HPDE6-E6E7 (cell line): ENCODE results near the gene CRIM1.

Experiments used
- DNase-seq: peaks from one replicate; pipeline ENCODE4 v3.0.0; 2011; ENCODE audit warnings: missing footprints; ENCODE audit errors: extremely low spot score

The CRIM1 gene

GRCh38 chr2:36455788-36456187 is 100.2 kb downstream of the CRIM1 start:
- DNase-seq = no peak

GRCh38 chr2:36456227-36457175 is 100.9 kb downstream of the CRIM1 start:
- DNase-seq = no peak

GRCh38 chr2:36458106-36458505 is 102.5 kb downstream of the CRIM1 start:
- no peak for DNase-seq

- DNase-seq = peak; percentile 35
Measured at GRCh38 chr2:36459725-36460137, 104.2 kb downstream of the CRIM1 start.

GRCh38 chr2:36461039-36461681 is 105.6 kb downstream of the CRIM1 start:
- peak; percentile 67 for DNase-seq

GRCh38 chr2:36462311-36462935 is 106.8 kb downstream of the CRIM1 start:
- no peak for DNase-seq

GRCh38 chr2:36463365-36463764 is 107.8 kb downstream of the CRIM1 start:
- DNase-seq = no peak

GRCh38 chr2:36464006-36464721 is 108.6 kb downstream of the CRIM1 start:
- no peak for DNase-seq

- no peak for DNase-seq
Measured at GRCh38 chr2:36466135-36466534, 110.6 kb downstream of the CRIM1 start.

- DNase-seq = no peak
Measured at GRCh38 chr2:36468463-36469105, 113.0 kb downstream of the CRIM1 start.

GRCh38 chr2:36469106-36469477 is 113.5 kb downstream of the CRIM1 start:
- no peak for DNase-seq

- DNase-seq = no peak
Measured at GRCh38 chr2:36469710-36470109, 114.1 kb downstream of the CRIM1 start.

GRCh38 chr2:36473230-36473629 is 117.7 kb downstream of the CRIM1 start:
- DNase-seq = no peak

- DNase-seq = no peak
Measured at GRCh38 chr2:36476411-36476810, 120.8 kb downstream of the CRIM1 start.

- no peak for DNase-seq
Measured at GRCh38 chr2:36477315-36477714, 121.7 kb downstream of the CRIM1 start.

- DNase-seq = no peak
Measured at GRCh38 chr2:36477746-36478145, 122.2 kb downstream of the CRIM1 start.

- peak; percentile 73 for DNase-seq
Measured at GRCh38 chr2:36478332-36478738, 122.8 kb downstream of the CRIM1 start.

- DNase-seq = no peak
Measured at GRCh38 chr2:36478999-36479398, 123.4 kb downstream of the CRIM1 start.

GRCh38 chr2:36479406-36479805 is 123.8 kb downstream of the CRIM1 start:
- DNase-seq = no peak

GRCh38 chr2:36480028-36480427 is 124.5 kb downstream of the CRIM1 start:
- DNase-seq = no peak

- no peak for DNase-seq
Measured at GRCh38 chr2:36480636-36481035, 125.1 kb downstream of the CRIM1 start.
